GM18907 (cell line): ENCODE measurements around the gene CCDC200.
"Not testable (repeated sequence)": the region's sequence is repeated elsewhere in the genome, so short reads cannot be mapped to it uniquely, and the experiment has no call there.

Experiments used
- ATAC-seq: cut with Tn5 transposase; IDR thresholded peaks from one replicate; pipeline ENCODE4 v1.9.1; 2021; ENCODE audit warnings: mild to moderate bottlenecking, moderate library complexity; ENCODE audit not compliant: unreplicated experiment

CCDC200 gene

DNA sequence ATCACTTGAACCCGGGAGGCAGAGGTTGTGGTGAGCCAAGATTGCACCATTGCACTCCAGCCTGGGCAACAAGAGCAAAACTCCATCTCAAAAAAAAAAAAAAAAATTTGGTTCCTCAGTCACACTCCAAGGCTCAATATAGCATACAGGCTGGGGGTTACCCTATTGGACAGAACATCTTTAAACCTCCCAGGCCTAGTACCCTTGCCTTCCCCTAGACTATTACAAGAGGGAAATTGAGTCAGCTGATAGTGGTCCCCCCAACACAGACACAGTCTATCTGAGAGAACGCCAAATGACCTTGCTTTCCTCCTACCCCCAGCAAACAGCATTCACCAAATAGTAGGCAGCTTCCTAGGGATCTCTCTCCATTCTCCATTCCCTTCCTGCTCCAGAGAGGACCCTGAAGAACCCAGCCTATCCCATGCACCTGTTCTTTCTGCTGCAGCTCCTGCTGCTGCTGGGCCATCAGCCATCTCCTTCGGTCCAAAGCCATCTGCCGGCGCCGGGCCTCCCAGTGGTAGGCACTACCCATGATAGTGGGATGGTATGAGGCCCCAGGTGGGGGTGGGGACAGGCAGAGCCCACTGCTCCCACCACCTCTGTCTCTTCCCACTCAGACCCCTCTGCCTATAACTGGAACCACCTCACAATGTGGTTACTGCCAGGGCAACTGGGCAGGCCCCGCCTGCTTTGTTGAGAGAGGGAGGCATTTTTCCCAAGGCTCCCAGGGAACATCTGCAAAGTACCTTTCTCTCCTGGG, at the start of gene CCDC200:
CCDC200 (minus strand) TSS at position 604 of the 763 bp plus-strand sequence; CDS start at position 535, 69 bp downstream.
- not testable (repeated sequence) for ATAC-seq

DNA sequence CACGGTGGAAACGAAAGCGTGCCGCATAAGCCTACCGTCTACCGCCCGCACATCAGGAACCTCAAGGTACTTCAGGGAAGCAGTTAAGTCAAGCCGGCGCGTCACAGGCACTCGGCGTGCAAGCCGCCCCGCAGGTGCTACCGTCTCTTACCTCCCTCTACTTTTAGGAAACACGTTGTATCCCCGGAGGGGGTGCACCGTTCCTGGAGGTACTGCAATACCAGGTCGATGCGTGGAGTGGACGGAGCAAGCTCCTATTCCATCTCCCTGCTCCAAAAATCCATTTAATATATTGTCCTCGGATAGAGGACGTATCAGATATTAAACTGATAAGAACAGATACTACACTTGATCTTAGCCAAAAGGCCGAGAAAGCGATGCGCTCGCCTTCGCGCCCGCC, 44.5 kb upstream of the CCDC200 start:
- not testable (repeated sequence) for ATAC-seq

GRCh38 chr17:43272483-43272882, 44.1 kb upstream of the CCDC200 start:
- ATAC-seq: not testable (repeated sequence)

- not testable (repeated sequence) for ATAC-seq
These were observed 42.4 kb upstream of the CCDC200 start for GRCh38 chr17:43270552-43271504.

DNA sequence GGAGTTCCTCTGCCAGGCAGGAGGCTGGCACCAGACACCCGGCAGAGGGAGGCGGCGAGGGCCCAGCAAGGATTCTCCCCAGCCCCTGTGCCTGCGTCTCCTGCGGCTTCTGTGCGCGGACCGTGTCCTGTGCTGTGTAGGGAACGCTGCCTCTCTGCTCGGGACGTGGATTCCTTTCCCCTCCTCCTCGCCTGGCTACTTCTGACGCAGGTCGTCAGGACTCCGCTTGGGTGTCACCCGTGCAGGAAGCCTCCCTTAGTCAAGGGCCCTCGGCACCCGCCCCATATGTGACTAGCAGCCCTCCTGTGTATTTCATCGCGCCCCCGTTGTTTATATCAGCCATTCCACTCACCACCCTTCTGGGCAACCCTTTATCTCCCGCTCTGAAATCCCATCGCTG, 18.0 kb upstream of the CCDC200 start:
- not testable (repeated sequence) for ATAC-seq

- not testable (repeated sequence) for ATAC-seq
These were observed 12.4 kb upstream of the CCDC200 start for GRCh38 chr17:43240596-43241352.

DNA sequence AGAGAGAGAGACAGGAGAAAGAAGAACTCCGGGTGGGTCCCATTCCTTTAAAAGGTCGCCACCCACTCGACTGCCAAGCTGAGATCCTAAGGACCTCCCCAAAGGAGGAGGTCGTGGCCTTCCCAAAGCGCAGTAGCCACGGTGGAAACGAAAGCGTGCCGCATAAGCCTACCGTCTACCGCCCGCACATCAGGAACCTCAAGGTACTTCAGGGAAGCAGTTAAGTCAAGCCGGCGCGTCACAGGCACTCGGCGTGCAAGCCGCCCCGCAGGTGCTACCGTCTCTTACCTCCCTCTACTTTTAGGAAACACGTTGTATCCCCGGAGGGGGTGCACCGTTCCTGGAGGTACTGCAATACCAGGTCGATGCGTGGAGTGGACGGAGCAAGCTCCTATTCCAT, 11.2 kb upstream of the CCDC200 start:
- ATAC-seq: not testable (repeated sequence)

- ATAC-seq: not testable (repeated sequence)
These were observed 5.5 kb upstream of the CCDC200 start, which contains the start of gene RNU2-1 for GRCh38 chr17:43233877-43234276. TSS of gene RNU2-1 (minus strand) at chr17:43233977.

GRCh38 chr17:43233263-43233662, 4.8 kb upstream of the CCDC200 start:
- ATAC-seq: not testable (repeated sequence)

- ATAC-seq: not testable (repeated sequence)
These were observed 3.7 kb upstream of the CCDC200 start for GRCh38 chr17:43232021-43232699.

DNA sequence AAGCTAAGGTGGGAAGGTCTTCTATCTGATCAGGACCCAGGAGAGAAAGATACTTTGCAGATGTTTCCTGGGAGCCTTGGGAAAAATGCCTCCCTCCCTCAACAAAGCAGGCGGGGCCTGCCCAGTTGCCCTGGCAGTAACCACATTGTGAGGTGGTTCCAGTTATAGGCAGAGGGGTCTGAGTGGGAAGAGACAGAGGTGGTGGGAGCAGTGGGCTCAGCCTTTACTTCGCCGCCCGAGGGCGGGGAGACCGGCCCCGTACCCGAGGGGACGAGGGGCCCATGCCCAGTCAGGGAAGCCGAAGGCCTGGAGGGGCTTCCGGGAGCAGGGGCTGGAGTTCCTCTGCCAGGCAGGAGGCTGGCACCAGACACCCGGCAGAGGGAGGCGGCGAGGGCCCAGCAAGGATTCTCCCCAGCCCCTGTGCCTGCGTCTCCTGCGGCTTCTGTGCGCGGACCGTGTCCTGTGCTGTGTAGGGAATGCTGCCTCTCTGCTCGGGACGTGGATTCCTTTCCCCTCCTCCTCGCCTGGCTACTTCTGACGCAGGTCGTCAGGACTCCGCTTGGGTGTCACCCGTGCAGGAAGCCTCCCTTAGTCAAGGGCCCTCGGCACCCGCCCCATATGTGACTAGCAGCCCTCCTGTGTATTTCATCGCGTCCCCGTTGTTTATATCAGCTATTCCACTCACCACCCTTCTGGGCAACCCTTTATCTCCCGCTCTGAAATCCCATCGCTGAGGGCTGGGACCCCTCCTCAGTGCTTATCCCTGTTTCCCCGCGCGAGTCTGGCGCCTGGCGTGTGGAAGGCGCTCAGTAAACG, 3.0 kb upstream of the CCDC200 start:
- ATAC-seq: not testable (repeated sequence)

- no peak for ATAC-seq
These were observed 2.0 kb downstream of the CCDC200 start for GRCh38 chr17:43226393-43226792.

DNA sequence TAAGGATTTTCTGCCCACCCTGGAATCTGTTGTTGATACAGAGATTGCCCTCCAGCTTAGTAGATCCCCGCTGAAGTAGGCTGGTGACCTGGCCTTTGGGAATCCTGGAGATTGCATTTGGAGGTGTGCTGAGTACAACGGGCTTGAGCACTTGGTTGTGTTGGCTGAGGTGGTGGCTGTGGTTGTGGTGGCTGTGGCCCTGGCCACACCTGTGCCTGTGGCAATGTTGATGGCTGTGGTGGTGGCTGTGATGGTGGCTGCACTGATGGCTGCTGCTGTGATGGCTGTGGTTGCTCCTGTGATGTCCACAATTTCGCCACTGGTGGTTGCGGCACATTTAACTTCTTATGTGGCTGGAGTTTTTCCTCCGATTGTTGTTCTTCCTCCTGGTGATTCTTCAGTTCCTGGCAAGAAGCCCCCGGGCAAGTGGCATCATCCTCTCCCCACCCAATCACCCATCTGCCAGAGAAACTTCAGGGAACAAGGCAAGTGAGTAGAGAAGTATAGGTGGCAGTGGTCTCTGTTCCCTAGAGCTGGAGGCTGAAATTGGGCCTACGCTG, 4.2 kb downstream of the CCDC200 start:
- ATAC-seq: no peak

DNA sequence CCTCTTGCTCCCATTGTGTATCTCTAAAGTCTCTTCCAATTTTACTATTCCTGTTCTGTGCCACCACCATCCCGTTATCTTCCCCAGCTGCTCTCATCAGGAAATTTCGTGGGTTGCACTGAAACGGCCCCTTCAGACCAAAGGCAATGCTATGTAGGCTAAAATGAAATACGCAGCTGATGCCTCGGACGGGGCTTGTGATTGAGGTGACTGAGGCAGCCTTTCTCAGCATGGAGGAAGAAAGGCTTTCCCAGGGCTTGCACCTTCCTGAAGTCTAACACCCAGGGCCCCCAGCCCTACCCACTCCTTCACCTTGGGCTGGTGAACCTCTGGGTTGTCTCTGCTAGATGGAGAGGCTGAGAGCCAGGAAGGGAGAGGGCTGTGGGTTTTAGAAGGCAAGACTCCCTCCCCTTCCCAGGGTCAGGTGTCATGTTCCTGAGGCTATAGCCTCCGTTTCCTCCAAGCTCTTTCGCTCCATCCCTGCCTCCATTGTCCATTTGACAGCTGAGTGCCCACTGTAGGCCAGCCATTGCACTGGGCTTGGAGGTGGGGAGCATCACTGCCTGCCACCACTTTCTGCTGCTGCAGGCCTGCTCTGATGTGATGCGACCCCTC, 7.8 kb downstream of the CCDC200 start:
- no peak for ATAC-seq

DNA sequence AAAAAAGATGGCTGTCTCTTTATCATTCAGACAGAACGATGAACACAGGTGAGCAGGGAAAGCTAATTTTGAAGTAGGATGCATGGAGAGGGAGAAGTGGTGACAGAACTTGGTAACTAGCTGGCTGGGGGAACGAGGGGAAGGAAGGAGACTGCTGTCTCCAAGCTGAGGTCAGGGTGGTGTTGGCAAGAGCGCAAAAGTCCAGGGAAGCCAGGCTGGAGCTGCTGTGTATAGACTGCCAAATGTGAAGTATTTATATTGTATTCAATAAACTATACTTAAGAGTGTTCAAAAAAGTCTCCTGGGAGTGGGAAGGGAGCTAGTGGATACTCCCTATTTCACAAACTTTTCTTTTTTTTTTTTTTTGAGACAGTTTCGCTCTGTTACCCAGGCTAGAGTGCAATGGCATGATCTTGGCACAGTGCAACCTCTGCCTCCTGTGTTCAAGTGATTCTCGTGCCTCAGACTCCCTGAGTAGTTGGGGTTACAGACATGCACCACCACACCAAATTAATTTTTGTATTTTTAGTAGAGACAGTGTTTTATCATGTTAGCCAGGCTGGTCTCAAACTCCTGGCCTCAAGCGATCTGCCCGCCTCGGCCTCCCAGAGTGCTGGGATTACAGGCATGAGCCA, 8.6 kb downstream of the CCDC200 start:
- ATAC-seq: no peak

DNA sequence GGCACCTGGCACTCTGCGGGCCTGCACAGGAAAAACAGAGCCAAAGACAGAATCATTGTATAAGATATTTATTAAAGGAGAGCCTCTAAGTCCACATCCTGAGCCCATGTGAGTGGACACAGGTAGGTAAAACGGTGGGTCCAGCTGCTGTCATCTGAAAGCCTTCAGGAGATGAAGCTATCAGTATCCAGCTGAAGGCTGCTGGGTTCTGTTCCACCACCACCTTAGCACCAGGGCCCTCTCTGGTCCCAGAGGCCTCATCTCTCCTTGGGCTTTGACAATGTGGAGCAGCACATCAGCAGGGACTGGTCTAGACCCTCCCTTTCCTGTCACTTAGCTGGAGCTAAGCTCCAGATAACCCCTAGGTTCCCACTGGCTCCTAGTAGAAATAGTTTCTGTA, 9.4 kb downstream of the CCDC200 start:
- no peak for ATAC-seq

DNA sequence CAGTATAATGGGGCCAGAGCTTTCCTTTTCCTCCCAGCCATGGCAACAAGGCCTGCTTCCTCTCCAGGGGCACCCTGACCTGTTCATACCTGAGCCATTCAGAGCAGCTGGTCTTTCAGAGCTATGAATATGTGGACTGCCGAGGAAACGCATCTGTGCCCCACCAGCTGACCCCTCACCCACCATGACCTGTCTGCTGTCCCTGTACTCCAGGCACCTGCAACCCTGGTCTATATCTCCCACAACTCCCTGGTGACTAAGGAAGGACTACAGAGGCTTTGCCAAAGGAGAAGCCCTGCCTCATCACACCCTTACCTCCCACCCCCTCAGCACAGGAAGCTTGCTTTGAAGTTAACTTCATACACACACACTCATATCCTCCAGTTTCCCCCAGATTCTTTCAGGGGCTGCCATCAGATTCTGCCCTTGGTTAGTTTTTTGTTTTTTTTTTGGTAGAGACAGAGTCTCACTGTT, 10.8 kb downstream of the CCDC200 start:
- no peak for ATAC-seq
